GM23338 (cell line): Measurements from ENCODE around the gene ANP32E. TPM values are rescaled to one million over a fixed set of nuclear protein-coding genes. Genes with fewer than 3 reads are reported as not detected.

Experiments
- ATAC-seq: fragments of 200-7000 bp; cut with Tn5 transposase; 3 replicates; pipeline ENCODE4 v1.9.1; 2020
- DNase-seq: peaks from one replicate; pipeline ENCODE4 v3.0.0-alpha.2; 2015; ENCODE audit warnings: low spot score
- H2AFZ ChIP-seq: fragments of 200-600 bp; sonication (generic); 2 replicates; pipeline ENCODE4 v1.8.0; 2016; ENCODE audit warnings: antibody characterized with exemption, mild to moderate bottlenecking, moderate library complexity
- H3F3A ChIP-seq: fragments of 200-600 bp; sonication (generic); replicated peaks from 2 replicates; pipeline ENCODE4 v1.8.0; 2017; ENCODE audit warnings: antibody characterized with exemption, mixed run types, low read depth
- H3K27ac ChIP-seq: fragments of 200-600 bp; sonication (generic); 2 replicates; pipeline ENCODE4 v1.6.1; 2016; ENCODE audit warnings: low read depth
- H3K27me3 ChIP-seq: fragments of 200-600 bp; sonication (generic); 2 replicates; pipeline ENCODE4 v1.8.0; 2016; ENCODE audit warnings: mild to moderate bottlenecking, mixed run types, moderate library complexity; ENCODE audit not compliant: insufficient read depth
- H3K36me3 ChIP-seq: fragments of 200-600 bp; sonication (generic); 2 replicates; pipeline ENCODE4 v1.8.0; 2016; ENCODE audit warnings: mild to moderate bottlenecking; ENCODE audit not compliant: insufficient read depth
- H3K4me1 ChIP-seq: fragments of 200-600 bp; sonication (generic); 2 replicates; pipeline ENCODE4 v1.8.0; 2016; ENCODE audit warnings: mild to moderate bottlenecking, moderate library complexity; ENCODE audit not compliant: insufficient read depth
- H3K4me2 ChIP-seq: fragments of 200-600 bp; sonication (generic); 2 replicates; pipeline ENCODE4 v1.7.1; 2017; ENCODE audit warnings: mixed run types
- H3K4me3 ChIP-seq: fragments of 200-600 bp; sonication (generic); 2 replicates; pipeline ENCODE4 v1.6.1; 2016; ENCODE audit warnings: mixed run types
- H3K79me2 ChIP-seq: fragments of 200-600 bp; sonication (generic); replicated peaks from 2 replicates; pipeline ENCODE4 v1.8.0; 2017; ENCODE audit warnings: mild to moderate bottlenecking; ENCODE audit not compliant: insufficient read depth
- H3K9me2 ChIP-seq: fragments of 200-600 bp; sonication (generic); 2 replicates; pipeline ENCODE4 v1.8.0; 2017; ENCODE audit not compliant: insufficient read depth
- H4K20me1 ChIP-seq: fragments of 200-600 bp; sonication (generic); replicated peaks from 2 replicates; pipeline ENCODE4 v1.8.0; 2017; ENCODE audit warnings: mild to moderate bottlenecking; ENCODE audit not compliant: insufficient read depth
- H3K27ac Mint-ChIP-seq: 2 replicates; pipeline ENCODE4 v1.8.0; 2020; ENCODE audit warnings: inconsistent platforms, mild to moderate bottlenecking, moderate library complexity, mixed read lengths
- H3K27me3 Mint-ChIP-seq: 3 replicates; pipeline ENCODE4 v1.8.0; 2022; ENCODE audit warnings: low read depth, mild to moderate bottlenecking, moderate library complexity, mixed read lengths, inconsistent platforms; ENCODE audit not compliant: insufficient read depth, poor library complexity
- H3K36me3 Mint-ChIP-seq: 3 replicates; pipeline ENCODE4 v1.8.0; 2021; ENCODE audit warnings: low read depth, mild to moderate bottlenecking, inconsistent platforms, moderate library complexity, mixed read lengths
- H3K4me1 Mint-ChIP-seq: 3 replicates; pipeline ENCODE4 v1.8.0; 2020; ENCODE audit warnings: mild to moderate bottlenecking, inconsistent platforms, mixed read lengths
- H3K4me3 Mint-ChIP-seq: 3 replicates; pipeline ENCODE4 v1.8.0; 2021; ENCODE audit warnings: moderate library complexity, mild to moderate bottlenecking, inconsistent platforms, mixed read lengths
- H3K9me3 Mint-ChIP-seq: 3 replicates; pipeline ENCODE4 v1.8.0; 2020; ENCODE audit warnings: moderate library complexity, mild to moderate bottlenecking, inconsistent platforms, mixed read lengths
- CREB1 ChIP-seq: fragments of 250-450 bp; sonication (Bioruptor Pico); IDR thresholded peaks from 2 replicates; pipeline ENCODE4 v1.5.0; 2020; ENCODE audit warnings: low read depth, mild to moderate bottlenecking, moderate library complexity
- EZH2 ChIP-seq: fragments of 200-600 bp; sonication (generic); IDR thresholded peaks from one replicate; pipeline ENCODE4 v1.8.0; 2017; ENCODE audit warnings: antibody characterized with exemption, mild to moderate bottlenecking, low read depth; ENCODE audit not compliant: unreplicated experiment
- EZH2phosphoT487 ChIP-seq: fragments of 200-600 bp; sonication (generic); IDR thresholded peaks from one replicate; pipeline ENCODE4 v1.8.1; 2018; ENCODE audit warnings: antibody characterized with exemption; ENCODE audit not compliant: unreplicated experiment
- JUNB ChIP-seq: IDR thresholded peaks from one replicate; pipeline ENCODE4 v1.6.1; 2016; ENCODE audit warnings: antibody characterized with exemption; ENCODE audit not compliant: unreplicated experiment
- NANOG ChIP-seq: IDR thresholded peaks from 2 replicates; pipeline ENCODE4 v1.6.1; 2016; ENCODE audit warnings: antibody characterized with exemption, borderline replicate concordance
- POLR2AphosphoS5 ChIP-seq: IDR thresholded peaks from 2 replicates; pipeline ENCODE4 v1.6.1; 2016; ENCODE audit warnings: antibody characterized with exemption, low read depth
- STAT1 ChIP-seq: IDR thresholded peaks from one replicate; pipeline ENCODE4 v1.6.1; 2016; ENCODE audit warnings: antibody characterized with exemption; ENCODE audit not compliant: unreplicated experiment
- ZNF114 ChIP-seq: fragments of 250-450 bp; sonication (Bioruptor Pico); IDR thresholded peaks from 2 replicates; pipeline ENCODE4 v1.5.0; 2020; ENCODE audit warnings: mild to moderate bottlenecking, moderate library complexity
- polyA plus RNA-seq: library from polyadenylated mRNA; unstranded; fragments of >200 nt; fragmentation: Nextera tagmentation; extraction: Ambion mirVana; gene quantifications from 2 replicates; pipeline ENCODE4 v1.2.1, GENCODE V29; 2016
- total RNA-seq: library from RNA; depleted of rRNA; stranded (reverse); fragments of >200 nt; shearing (Covaris generic); gene quantifications from 2 replicates; pipeline ENCODE4 v1.2.3, GENCODE V29; 2014
- TF ChIP-seq, protein P1 (sequence below): IDR thresholded peaks from 2 replicates; pipeline ENCODE4 v1.6.1; 2016; ENCODE audit warnings: antibody characterized with exemption
- TF ChIP-seq, protein P2 (sequence below): IDR thresholded peaks from one replicate; pipeline ENCODE4 v1.6.1; 2018; ENCODE audit warnings: antibody characterized with exemption; ENCODE audit not compliant: unreplicated experiment
- TF ChIP-seq, protein P3 (sequence below), 2 experiments: fragments of 200-600 bp in 1 of 2; sonication (generic) in 1 of 2; conservative IDR thresholded peaks; 2 replicates each; pipeline versions ENCODE4 v1.5.1 to v1.6.1; 2016 to 2017; ENCODE audit warnings: antibody characterized with exemption in 2 of 2, low read depth in 2 of 2, mild to moderate bottlenecking in 2 of 2, moderate library complexity in 1 of 2
- TF ChIP-seq, protein P4 (sequence below): fragments of 250-450 bp; sonication (Bioruptor Pico); IDR thresholded peaks from 2 replicates; pipeline ENCODE4 v1.5.0; 2020; ENCODE audit warnings: mild to moderate bottlenecking, moderate library complexity

ANP32E gene
- total and polyA plus RNA-seq, 2 experiments from 2014 or later, result 88.6 to 257 TPM

DNA sequence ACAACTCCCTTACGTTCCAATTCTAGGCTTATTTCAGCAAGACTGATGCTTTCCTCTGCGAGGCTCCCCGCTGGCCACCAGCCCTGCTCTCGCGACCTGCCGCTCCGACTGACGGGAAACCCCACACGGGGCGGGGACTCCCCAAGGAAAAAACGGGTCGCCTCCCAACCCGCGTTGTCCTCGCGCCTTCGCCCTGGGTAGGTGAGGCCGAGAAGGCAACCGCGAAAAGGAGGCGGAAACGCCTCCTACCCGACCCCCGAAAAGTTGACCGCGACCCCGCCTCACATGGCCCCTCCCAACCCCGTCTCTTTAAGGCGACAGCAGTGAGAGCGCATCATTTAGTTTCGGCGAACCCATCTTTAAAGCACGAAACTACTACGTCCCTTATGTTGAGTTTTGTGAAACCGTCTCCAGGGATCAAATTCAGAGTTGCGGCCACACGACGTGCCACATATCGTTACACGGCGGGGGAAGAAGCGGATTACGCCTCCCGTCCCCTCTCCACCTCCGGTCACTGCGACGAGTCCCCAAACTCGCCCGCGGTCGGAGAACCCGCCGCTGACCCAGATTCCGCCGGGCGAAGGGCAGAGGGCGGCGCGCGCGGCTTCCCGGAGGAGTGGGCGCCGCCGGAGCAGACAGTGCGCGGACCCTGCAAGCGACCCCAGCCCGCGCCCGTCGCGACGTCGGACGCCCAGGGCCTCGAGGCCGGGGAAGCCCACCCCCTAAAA lies 1.2 kb downstream of the ANP32E start:
- Histone ChIP-seq H3K9me2 (peaks cover 7% of the 10 kb centered on the region; the same call in 1 of the 2 replicates), H3K36me3 (peaks cover 9% of the 10 kb centered on the region), H3K79me2 (peaks cover 61% of the 10 kb centered on the region), H2AFZ (no peak overlapping the region), H3K27me3 (no peaks in the 10 kb centered on the region), H3K27ac (peak overlapping the region; percentile 76), H3K4me1 (peaks cover 15% of the 10 kb centered on the region), H3K4me2 (peak overlapping the region; percentile 80), H3F3A (0 out of 2 replicates have a peak, but pooled peaks cover 3% of the 10 kb centered on the region), H4K20me1 (peaks cover 12% of the 10 kb centered on the region; the same call in 1 of the 2 replicates), H3K4me3 (peak overlapping the region; percentile 71)
- H3K27me3 Mint-ChIP-seq, result peaks cover 7% of the 10 kb centered on the region
- H3K36me3 Mint-ChIP-seq, result peaks cover 20% of the 10 kb centered on the region; the same call in 2 of the 3 replicates
- peak overlapping the region; percentile 95 for H3K27ac Mint-ChIP-seq
- no peaks in the 10 kb centered on the region; the same call in 2 of the 3 replicates for H3K9me3 Mint-ChIP-seq
- ATAC-seq, result peak; percentile 52
- TF ChIP-seq NANOG, result no peak
- no peak for TF ChIP-seq EZH2phosphoT487
- TF ChIP-seq, protein P1, sequence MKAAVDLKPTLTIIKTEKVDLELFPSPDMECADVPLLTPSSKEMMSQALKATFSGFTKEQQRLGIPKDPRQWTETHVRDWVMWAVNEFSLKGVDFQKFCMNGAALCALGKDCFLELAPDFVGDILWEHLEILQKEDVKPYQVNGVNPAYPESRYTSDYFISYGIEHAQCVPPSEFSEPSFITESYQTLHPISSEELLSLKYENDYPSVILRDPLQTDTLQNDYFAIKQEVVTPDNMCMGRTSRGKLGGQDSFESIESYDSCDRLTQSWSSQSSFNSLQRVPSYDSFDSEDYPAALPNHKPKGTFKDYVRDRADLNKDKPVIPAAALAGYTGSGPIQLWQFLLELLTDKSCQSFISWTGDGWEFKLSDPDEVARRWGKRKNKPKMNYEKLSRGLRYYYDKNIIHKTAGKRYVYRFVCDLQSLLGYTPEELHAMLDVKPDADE, result no peak
- TF ChIP-seq EZH2, result no peak
- peak; percentile 96 for TF ChIP-seq POLR2AphosphoS5
- TF ChIP-seq, protein P2, sequence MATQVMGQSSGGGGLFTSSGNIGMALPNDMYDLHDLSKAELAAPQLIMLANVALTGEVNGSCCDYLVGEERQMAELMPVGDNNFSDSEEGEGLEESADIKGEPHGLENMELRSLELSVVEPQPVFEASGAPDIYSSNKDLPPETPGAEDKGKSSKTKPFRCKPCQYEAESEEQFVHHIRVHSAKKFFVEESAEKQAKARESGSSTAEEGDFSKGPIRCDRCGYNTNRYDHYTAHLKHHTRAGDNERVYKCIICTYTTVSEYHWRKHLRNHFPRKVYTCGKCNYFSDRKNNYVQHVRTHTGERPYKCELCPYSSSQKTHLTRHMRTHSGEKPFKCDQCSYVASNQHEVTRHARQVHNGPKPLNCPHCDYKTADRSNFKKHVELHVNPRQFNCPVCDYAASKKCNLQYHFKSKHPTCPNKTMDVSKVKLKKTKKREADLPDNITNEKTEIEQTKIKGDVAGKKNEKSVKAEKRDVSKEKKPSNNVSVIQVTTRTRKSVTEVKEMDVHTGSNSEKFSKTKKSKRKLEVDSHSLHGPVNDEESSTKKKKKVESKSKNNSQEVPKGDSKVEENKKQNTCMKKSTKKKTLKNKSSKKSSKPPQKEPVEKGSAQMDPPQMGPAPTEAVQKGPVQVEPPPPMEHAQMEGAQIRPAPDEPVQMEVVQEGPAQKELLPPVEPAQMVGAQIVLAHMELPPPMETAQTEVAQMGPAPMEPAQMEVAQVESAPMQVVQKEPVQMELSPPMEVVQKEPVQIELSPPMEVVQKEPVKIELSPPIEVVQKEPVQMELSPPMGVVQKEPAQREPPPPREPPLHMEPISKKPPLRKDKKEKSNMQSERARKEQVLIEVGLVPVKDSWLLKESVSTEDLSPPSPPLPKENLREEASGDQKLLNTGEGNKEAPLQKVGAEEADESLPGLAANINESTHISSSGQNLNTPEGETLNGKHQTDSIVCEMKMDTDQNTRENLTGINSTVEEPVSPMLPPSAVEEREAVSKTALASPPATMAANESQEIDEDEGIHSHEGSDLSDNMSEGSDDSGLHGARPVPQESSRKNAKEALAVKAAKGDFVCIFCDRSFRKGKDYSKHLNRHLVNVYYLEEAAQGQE, result no peak
- no peak for TF ChIP-seq STAT1
- TF ChIP-seq JUNB, result no peak
- TF ChIP-seq ZNF114 (CRISPR knock-in tag), result no peak
- TF ChIP-seq, protein P3, sequence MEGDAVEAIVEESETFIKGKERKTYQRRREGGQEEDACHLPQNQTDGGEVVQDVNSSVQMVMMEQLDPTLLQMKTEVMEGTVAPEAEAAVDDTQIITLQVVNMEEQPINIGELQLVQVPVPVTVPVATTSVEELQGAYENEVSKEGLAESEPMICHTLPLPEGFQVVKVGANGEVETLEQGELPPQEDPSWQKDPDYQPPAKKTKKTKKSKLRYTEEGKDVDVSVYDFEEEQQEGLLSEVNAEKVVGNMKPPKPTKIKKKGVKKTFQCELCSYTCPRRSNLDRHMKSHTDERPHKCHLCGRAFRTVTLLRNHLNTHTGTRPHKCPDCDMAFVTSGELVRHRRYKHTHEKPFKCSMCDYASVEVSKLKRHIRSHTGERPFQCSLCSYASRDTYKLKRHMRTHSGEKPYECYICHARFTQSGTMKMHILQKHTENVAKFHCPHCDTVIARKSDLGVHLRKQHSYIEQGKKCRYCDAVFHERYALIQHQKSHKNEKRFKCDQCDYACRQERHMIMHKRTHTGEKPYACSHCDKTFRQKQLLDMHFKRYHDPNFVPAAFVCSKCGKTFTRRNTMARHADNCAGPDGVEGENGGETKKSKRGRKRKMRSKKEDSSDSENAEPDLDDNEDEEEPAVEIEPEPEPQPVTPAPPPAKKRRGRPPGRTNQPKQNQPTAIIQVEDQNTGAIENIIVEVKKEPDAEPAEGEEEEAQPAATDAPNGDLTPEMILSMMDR (conservative IDR thresholded peaks at IDR 0.05; ENCODE audit: low read depth in 2 of 2), result no peak
- TF ChIP-seq, protein P4, sequence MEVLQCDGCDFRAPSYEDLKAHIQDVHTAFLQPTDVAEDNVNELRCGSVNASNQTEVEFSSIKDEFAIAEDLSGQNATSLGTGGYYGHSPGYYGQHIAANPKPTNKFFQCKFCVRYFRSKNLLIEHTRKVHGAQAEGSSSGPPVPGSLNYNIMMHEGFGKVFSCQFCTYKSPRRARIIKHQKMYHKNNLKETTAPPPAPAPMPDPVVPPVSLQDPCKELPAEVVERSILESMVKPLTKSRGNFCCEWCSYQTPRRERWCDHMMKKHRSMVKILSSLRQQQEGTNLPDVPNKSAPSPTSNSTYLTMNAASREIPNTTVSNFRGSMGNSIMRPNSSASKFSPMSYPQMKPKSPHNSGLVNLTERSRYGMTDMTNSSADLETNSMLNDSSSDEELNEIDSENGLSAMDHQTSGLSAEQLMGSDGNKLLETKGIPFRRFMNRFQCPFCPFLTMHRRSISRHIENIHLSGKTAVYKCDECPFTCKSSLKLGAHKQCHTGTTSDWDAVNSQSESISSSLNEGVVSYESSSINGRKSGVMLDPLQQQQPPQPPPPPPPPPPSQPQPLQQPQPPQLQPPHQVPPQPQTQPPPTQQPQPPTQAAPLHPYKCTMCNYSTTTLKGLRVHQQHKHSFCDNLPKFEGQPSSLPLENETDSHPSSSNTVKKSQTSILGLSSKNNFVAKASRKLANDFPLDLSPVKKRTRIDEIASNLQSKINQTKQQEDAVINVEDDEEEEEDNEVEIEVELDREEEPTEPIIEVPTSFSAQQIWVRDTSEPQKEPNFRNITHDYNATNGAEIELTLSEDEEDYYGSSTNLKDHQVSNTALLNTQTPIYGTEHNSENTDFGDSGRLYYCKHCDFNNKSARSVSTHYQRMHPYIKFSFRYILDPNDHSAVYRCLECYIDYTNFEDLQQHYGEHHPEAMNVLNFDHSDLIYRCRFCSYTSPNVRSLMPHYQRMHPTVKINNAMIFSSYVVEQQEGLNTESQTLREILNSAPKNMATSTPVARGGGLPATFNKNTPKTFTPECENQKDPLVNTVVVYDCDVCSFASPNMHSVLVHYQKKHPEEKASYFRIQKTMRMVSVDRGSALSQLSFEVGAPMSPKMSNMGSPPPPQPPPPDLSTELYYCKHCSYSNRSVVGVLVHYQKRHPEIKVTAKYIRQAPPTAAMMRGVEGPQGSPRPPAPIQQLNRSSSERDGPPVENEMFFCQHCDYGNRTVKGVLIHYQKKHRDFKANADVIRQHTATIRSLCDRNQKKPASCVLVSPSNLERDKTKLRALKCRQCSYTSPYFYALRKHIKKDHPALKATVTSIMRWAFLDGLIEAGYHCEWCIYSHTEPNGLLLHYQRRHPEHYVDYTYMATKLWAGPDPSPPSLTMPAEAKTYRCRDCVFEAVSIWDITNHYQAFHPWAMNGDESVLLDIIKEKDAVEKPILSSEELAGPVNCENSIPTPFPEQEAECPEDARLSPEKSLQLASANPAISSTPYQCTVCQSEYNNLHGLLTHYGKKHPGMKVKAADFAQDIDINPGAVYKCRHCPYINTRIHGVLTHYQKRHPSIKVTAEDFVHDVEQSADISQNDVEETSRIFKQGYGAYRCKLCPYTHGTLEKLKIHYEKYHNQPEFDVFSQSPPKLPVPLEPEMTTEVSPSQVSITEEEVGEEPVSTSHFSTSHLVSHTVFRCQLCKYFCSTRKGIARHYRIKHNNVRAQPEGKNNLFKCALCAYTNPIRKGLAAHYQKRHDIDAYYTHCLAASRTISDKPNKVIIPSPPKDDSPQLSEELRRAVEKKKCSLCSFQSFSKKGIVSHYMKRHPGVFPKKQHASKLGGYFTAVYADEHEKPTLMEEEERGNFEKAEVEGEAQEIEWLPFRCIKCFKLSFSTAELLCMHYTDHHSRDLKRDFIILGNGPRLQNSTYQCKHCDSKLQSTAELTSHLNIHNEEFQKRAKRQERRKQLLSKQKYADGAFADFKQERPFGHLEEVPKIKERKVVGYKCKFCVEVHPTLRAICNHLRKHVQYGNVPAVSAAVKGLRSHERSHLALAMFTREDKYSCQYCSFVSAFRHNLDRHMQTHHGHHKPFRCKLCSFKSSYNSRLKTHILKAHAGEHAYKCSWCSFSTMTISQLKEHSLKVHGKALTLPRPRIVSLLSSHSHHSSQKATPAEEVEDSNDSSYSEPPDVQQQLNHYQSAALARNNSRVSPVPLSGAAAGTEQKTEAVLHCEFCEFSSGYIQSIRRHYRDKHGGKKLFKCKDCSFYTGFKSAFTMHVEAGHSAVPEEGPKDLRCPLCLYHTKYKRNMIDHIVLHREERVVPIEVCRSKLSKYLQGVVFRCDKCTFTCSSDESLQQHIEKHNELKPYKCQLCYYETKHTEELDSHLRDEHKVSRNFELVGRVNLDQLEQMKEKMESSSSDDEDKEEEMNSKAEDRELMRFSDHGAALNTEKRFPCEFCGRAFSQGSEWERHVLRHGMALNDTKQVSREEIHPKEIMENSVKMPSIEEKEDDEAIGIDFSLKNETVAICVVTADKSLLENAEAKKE (CRISPR knock-in tag), result no peak
- TF ChIP-seq CREB1 (CRISPR knock-in tag), result peak; percentile 58; the same call in 1 of the 2 replicates
- peaks cover 17% of the 10 kb centered on the region for H3K4me1 Mint-ChIP-seq
- no peak overlapping the region; the same call in 2 of the 3 replicates for H3K4me3 Mint-ChIP-seq
- peak; percentile 92 for DNase-seq
